HG02571 (cell line): ENCODE results near the gene LRRC53.

ENCODE experiments used
- ATAC-seq: cut with Tn5 transposase; IDR thresholded peaks from one replicate; pipeline ENCODE4 v1.9.1; 2021; ENCODE audit warnings: mild to moderate bottlenecking, moderate library complexity; ENCODE audit not compliant: unreplicated experiment

LRRC53 gene

GRCh38 chr1:74498901-74499300 lies 13.5 kb downstream of the LRRC53 start:
- ATAC-seq = no peak

GRCh38 chr1:74496669-74497068 lies 15.7 kb downstream of the LRRC53 start:
- no peak for ATAC-seq

DNA sequence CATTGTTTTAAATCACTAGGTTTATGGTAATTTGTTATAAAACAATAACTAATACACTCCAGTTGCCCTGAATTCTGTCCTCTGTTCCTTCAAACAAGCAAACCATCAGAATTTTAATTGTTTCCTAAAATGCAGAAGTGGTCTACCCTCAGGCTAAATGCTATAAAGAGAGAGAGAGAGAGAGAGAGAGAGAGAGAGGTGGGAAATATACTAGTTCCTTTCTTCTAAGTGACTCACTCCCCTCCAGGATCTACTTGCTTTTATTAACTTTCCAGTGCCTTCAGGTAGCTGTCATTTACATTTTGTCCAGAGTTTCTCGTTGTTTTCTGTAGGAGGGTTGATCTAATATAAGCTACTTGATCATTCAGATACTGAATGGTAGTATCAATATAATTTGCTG lies 26.4 kb downstream of the LRRC53 start:
- ATAC-seq = no peak

GRCh38 chr1:74485622-74486021 lies 26.8 kb downstream of the LRRC53 start:
- no peak for ATAC-seq

DNA sequence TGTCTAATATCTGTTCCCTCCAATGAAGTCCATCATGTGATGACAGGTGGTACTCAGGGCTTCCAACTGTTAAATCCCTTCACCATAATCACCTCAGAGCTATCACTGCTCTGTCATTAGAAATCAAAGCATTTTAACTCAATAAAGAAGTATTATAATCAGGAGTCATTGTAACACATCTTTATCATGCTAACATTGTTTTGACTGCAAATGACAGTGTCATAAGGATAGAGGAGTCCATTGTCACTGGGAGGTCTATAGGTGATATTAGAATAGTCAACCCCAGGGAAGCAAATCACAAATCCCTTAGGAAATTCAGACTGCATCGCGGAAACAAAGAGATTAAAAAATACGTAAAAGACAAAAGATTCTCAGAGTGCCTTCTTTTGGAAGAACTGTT lies 30.8 kb downstream of the LRRC53 start:
- ATAC-seq = no peak

DNA sequence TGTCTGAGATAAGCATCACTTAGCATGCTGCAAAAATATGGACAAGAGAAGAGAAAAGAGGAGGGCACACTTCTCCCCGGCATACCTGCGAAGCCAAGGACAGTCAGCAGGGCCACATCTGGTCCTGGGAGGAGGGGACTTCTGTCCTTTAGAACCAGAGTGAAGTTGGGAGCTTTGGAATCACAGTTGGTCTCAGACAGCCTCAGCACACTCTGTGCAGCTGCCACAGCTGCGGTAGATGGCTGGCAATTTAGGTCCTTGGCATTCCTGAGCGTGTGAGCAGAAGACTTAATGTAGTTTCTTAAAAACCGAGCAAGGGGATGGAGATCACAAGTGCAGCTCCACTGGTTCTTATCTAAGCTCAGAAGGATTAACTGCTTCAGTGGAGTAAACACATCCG lies 32.3 kb downstream of the LRRC53 start:
- no peak for ATAC-seq

GRCh38 chr1:74478979-74479378 lies 33.4 kb downstream of the LRRC53 start:
- no peak for ATAC-seq

- ATAC-seq = no peak
Measured at GRCh38 chr1:74474585-74474984, 37.8 kb downstream of the LRRC53 start.

DNA sequence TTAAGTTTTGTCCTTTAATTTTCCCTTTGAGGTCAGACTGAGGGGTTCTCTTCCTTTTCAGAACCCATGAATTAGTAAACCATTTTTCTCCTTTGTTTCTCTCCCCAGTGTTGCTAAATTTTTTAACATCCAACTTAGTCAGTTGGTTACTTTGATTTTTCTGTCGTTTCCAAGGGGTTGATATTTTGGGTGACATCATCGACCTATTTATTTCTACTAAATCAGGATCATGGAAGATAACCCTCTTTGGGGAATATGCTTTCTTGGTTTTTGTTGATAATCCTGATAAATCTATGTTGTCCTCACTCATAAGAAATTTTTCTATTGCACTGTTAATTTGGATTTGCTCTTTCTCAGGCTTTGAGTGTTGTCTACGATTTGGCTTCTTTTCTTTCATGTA lies 40.9 kb downstream of the LRRC53 start:
- ATAC-seq = no peak

- no peak for ATAC-seq
Measured at GRCh38 chr1:74470936-74471335, 41.5 kb downstream of the LRRC53 start.

DNA sequence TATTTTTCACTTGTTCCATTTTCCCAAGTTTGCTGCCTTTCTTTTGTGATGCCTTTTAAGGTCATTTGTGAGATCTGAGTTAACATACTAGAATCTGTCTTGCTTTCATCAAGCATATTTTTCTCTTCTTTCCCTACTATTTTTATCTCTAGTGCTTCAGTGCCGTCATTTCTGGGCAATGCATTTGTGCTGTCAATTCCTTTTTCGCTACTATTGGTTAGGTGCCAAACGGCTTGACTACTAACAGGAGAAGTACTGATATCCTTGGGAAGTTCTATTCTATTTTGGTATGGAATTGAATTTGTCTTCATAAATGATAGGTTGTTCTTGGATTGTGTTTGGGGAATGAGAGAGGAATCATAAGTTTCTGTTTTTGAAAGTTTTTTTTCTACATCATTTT lies 42.2 kb downstream of the LRRC53 start:
- no peak for ATAC-seq

- no peak for ATAC-seq
Measured at GRCh38 chr1:74468982-74469603, 43.3 kb downstream of the LRRC53 start.

DNA sequence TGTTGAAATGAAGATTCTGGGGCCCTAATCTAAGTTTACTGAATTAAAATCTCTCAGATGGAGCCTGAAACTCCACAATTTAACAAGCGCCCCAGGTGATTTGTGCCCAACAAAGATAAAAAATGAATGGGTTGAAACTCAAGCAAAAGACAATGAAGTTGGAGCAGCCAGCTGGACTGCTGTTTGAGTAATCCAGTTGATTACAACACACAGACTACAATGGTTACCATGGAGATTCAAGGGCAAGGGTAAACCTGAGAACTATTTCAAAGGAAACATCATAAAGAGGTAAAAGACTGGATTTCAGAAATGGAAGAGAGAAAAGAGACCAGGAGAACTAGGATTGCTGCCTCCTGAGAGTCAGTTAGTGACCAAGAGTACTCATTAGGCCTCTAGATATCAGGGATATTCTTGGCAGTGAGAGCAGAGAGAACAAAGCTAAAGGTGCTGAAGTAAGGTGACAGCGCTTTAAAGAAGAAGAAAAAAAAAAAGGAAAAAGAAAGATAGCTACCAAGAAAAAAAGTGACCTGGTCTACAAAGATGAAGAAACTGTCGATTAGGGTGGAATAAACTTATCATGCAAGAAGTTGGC lies 44.5 kb downstream of the LRRC53 start:
- no peak for ATAC-seq

- ATAC-seq = no peak
Measured at GRCh38 chr1:74465193-74465681, 47.2 kb downstream of the LRRC53 start.

DNA sequence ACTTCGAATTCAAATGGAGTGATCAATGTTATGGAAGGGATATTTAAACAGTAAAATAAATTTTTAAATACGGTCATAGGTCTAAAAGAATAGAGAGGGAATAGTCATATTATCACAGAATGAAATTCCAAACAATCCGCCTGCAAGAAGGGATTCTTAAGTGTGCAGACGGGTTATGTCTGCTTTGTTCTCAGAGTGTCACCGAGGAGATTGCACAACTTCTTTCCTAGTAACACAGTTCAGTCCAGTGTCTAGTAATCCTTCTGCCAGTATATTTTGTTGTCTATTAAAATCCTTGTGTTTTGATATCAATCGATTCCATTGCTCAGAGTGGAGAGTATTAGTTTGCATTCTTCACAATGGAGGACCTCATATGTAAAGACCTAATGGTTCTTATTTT lies 48.4 kb downstream of the LRRC53 start:
- no peak for ATAC-seq

DNA sequence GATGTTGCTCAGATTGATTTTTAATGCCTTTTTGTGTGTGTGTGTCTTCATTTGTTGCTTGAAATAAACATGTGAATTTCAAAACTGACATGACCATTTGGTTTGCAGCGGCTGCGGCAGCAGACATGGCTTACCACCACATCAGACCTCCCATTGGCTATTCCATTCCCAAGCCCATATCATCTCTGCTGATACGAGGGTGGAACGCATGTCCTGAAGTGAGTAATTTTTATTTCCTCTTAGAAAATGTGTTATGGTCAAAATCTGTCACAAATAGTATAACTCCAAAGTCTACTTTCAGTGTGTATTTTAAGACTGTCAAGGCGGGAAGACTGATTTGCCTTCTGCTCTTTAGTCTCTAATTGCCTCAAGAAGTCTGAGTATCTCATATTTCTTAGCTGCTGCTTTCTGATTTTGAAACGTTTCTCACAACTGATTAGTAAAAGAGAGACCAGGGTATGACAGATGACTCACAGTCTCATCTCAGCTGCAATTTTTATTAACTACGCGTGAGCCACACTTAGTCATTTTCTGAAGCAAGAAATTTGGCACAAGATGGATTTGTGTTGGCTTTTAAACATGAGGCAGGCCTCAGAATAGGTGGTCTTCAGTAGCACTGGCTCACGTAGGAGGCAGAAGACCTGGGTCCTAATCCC lies 49.0 kb downstream of the LRRC53 start:
- peak; percentile 83 for ATAC-seq

DNA sequence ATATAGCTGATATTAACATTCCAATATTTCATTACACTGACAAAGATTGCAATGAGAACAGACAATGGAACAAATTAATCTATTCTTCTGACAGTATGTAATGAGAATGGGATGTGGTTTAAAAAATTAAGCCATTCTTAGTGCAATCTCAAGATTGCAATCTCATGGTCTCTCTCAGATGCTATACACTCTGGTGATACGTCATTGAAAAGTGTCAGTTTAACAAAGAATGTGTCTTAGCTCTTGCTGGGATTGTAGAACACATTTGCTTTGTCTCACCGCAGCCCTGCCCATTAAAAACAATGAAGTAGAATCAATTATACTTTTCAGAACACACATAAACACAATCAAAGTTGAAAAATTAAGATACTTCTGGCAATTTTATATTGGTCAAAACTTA lies 55.2 kb downstream of the LRRC53 start:
- no peak for ATAC-seq

DNA sequence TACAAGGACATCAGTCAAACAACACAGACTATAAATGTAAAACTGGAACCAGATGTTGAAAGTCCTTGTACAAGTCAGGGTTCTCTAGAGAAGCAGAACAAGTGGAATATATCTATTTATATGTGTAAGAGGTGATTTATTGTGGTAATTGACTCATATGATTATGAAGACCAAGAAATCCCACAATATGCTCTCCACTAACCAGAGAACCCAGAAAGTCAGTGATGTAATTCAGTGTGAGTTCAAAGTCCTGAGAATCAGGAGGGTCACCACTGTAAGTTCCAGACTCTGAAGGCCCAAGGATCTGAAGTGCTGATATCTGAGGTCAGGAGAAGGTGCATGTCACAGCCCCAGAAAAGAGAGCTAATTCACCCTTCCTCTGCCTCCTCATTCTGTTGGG lies 57.0 kb downstream of the LRRC53 start:
- ATAC-seq = no peak

- ATAC-seq = no peak
Measured at GRCh38 chr1:74453277-74453676, 59.1 kb downstream of the LRRC53 start.

- ATAC-seq = no peak
Measured at GRCh38 chr1:74452035-74452434, 60.4 kb downstream of the LRRC53 start.

DNA sequence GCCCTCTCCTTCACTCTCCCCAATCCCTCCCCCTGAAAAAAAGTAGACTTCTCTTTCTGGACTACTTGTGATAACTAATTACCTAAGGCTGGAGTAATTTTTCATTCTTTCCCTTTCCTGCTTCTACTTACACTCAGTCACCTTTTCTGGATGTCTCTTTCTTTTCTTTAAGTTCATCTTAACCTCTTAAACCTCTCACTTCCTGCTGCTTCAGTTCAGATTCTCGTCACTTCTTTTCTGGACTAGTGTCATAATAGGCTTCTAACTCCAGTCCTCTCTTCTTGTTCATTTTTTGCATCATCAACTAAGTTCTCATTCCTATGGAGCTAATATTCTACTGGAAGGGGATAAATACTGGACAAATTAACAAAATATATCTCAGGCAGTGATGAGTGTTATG lies 75.4 kb downstream of the LRRC53 start:
- no peak for ATAC-seq

GRCh38 chr1:74436078-74436477 lies 76.3 kb downstream of the LRRC53 start:
- ATAC-seq = no peak
